GM23248 (cell line): ENCODE measurements around the gene MAP1S. TPM values are rescaled to one million over a fixed set of nuclear protein-coding genes. Genes with fewer than 3 reads are reported as not detected.

ENCODE experiments used
- DNase-seq: peaks from one replicate; pipeline ENCODE4 v3.0.0-alpha.2; 2015
- H2AFZ ChIP-seq: fragments of 200-600 bp; sonication (generic); 2 replicates; pipeline ENCODE4 v1.6.1; 2016; ENCODE audit warnings: antibody characterized with exemption
- H3F3A ChIP-seq: fragments of 200-600 bp; sonication (generic); 2 replicates; pipeline ENCODE4 v1.6.1; 2016; ENCODE audit warnings: mild to moderate bottlenecking, antibody characterized with exemption, mixed run types; ENCODE audit not compliant: insufficient read depth
- H3K27ac ChIP-seq: fragments of 200-600 bp; sonication (generic); 2 replicates; pipeline ENCODE4 v1.5.1; 2016; ENCODE audit warnings: mild to moderate bottlenecking
- H3K27me3 ChIP-seq: fragments of 200-600 bp; sonication (generic); replicated peaks from 2 replicates; pipeline ENCODE4 v1.6.1; 2016; ENCODE audit warnings: mild to moderate bottlenecking; ENCODE audit not compliant: insufficient read depth
- H3K36me3 ChIP-seq: fragments of 200-600 bp; sonication (generic); 2 replicates; pipeline ENCODE4 v1.6.1; 2016; ENCODE audit warnings: low read depth, mild to moderate bottlenecking
- H3K4me1 ChIP-seq: fragments of 200-600 bp; sonication (generic); 2 replicates; pipeline ENCODE4 v1.6.1; 2016; ENCODE audit warnings: mild to moderate bottlenecking; ENCODE audit not compliant: insufficient read depth
- H3K4me2 ChIP-seq: fragments of 200-600 bp; sonication (generic); one replicate; pipeline ENCODE4 v1.6.1; 2016; ENCODE audit warnings: mild to moderate bottlenecking; ENCODE audit not compliant: unreplicated experiment
- H3K4me3 ChIP-seq: fragments of 200-600 bp; sonication (generic); 2 replicates; pipeline ENCODE4 v1.5.1; 2016; ENCODE audit warnings: mild to moderate bottlenecking
- H3K79me2 ChIP-seq: fragments of 200-600 bp; sonication (generic); 2 replicates; pipeline ENCODE4 v1.6.1; 2016; ENCODE audit warnings: mild to moderate bottlenecking; ENCODE audit not compliant: insufficient read depth
- H3K9ac ChIP-seq: fragments of 200-600 bp; sonication (generic); 2 replicates; pipeline ENCODE4 v1.6.1; 2016; ENCODE audit warnings: mild to moderate bottlenecking
- H3K9me2 ChIP-seq: fragments of 200-600 bp; sonication (generic); 2 replicates; pipeline ENCODE4 v1.6.1; 2016; ENCODE audit warnings: mixed run types, mild to moderate bottlenecking, moderate library complexity; ENCODE audit not compliant: insufficient read depth
- H3K9me3 ChIP-seq: fragments of 200-600 bp; sonication (generic); one replicate; pipeline ENCODE4 v1.6.1; 2017; ENCODE audit warnings: low read depth
- H4K20me1 ChIP-seq: fragments of 200-600 bp; sonication (generic); 2 replicates; pipeline ENCODE4 v1.6.0; 2016; ENCODE audit not compliant: insufficient read depth
- EZH2 ChIP-seq: fragments of 200-600 bp; sonication (generic); IDR thresholded peaks from 2 replicates; pipeline ENCODE4 v1.6.1; 2018; ENCODE audit warnings: antibody characterized with exemption, mild to moderate bottlenecking; ENCODE audit not compliant: insufficient read depth, poor library complexity, severe bottlenecking
- EZH2phosphoT487 ChIP-seq: fragments of 200-600 bp; sonication (generic); IDR thresholded peaks from 2 replicates; pipeline ENCODE4 v1.6.1; 2018; ENCODE audit warnings: antibody characterized with exemption, moderate library complexity, mild to moderate bottlenecking, low read depth; ENCODE audit not compliant: insufficient read depth
- WGBS, 2 experiments: methylation state at CpG; one replicate each; pipeline ENCODE4 v1.1.6; 2015 to 2017; ENCODE audit warnings: low lambda C conversion rate in 2 of 2, low coverage in 1 of 2; ENCODE audit errors: missing lambda C conversion rate in 2 of 2; 5-methylcytosine and 5-hydroxymethylcytosine counted together
- in situ Hi-C: fragments of 300-500 bp; cut with MboI; formaldehyde crosslinking; loops from 2 replicates; pipeline ENCODE4 v1.15.0; 2020
- polyA plus RNA-seq: library from polyadenylated mRNA; unstranded; fragments of >200 nt; fragmentation: Nextera tagmentation; extraction: Ambion mirVana; gene quantifications from 2 replicates; pipeline ENCODE4 v1.2.1, GENCODE V29; 2016
- total RNA-seq: library from RNA; depleted of rRNA; stranded (reverse); fragments of >200 nt; shearing (Covaris generic); gene quantifications from 2 replicates; pipeline ENCODE4 v1.2.3, GENCODE V29; 2014

MAP1S gene
- total and polyA plus RNA-seq, 2 experiments from 2014 or later, result 37.1 to 44.8 TPM

DNA sequence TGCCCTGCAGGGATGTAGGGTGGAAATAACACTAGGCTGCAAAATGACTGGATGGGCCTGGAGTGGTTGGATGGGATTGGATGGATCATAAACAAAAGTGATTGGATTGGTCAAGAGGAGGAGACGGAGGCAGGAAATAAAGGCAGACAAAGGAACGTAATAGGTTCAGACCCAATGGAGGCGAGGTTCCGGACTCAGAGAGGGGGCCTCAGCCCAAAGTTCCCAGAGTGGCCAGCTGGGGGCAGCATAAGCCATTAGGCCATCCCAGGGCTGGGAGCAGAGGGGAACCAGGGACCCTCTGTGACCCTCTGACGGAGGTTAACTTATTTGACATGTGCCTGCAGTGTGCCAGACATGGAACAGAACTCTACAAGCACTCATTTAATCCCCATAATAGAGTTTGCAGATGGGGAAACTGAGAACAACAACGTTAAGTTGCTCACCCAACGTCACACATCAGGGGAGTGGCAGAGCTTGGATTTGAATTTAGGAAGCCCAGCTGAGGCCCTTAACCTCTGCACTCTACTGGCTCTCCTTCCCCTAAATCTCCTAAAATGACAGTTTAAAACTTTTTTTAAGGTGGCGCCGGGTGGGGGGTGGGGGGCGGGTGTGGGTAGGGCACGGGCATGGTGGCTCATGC lies 15.3 kb upstream of the MAP1S start:
- no peaks in the 10 kb centered on the region for H4K20me1 ChIP-seq
- H3K9ac ChIP-seq, result no peak overlapping the region
- H3K27ac ChIP-seq, result no peak overlapping the region
- no peak overlapping the region for H3K4me2 ChIP-seq
- WGBS, 2 experiments, result 29 to 30% methylated on average over 11 of the region's 11 CpGs
- peak; percentile 63 for DNase-seq
- no peaks in the 10 kb centered on the region for H3K9me3 ChIP-seq
- no peaks in the 10 kb centered on the region for H3K4me1 ChIP-seq
- no peaks in the 10 kb centered on the region for H3K36me3 ChIP-seq
- no peaks in the 10 kb centered on the region for H3F3A ChIP-seq
- in situ Hi-C loops, result no loop called here
- no peak overlapping the region for H3K4me3 ChIP-seq
- no peaks in the 10 kb centered on the region for H3K9me2 ChIP-seq
- peaks cover 8% of the 10 kb centered on the region; the same call in 1 of the 2 replicates for H3K27me3 ChIP-seq
- TF ChIP-seq EZH2phosphoT487, result no peak
- no peak for TF ChIP-seq EZH2
- no peaks in the 10 kb centered on the region for H3K79me2 ChIP-seq
- no peak overlapping the region for H2AFZ ChIP-seq

- Histone ChIP-seq H3K4me3 (no peak overlapping the region), H3K27ac (no peak overlapping the region), H3K9me2 (no peaks in the 10 kb centered on the region), H3F3A (no peaks in the 10 kb centered on the region), H2AFZ (no peak overlapping the region), H3K79me2 (no peaks in the 10 kb centered on the region), H3K4me1 (no peaks in the 10 kb centered on the region), H4K20me1 (no peaks in the 10 kb centered on the region), H3K9me3 (no peaks in the 10 kb centered on the region), H3K27me3 (no peaks in the 10 kb centered on the region), H3K4me2 (no peak overlapping the region), H3K9ac (no peak overlapping the region), H3K36me3 (no peaks in the 10 kb centered on the region)
- in situ Hi-C loops, result no loop called here
- DNase-seq, result peak; percentile 60
- WGBS, 2 experiments, result 6 to 15% methylated on average over 16 to 17 of the region's 17 CpGs
- TF ChIP-seq EZH2phosphoT487, result no peak
- no peak for TF ChIP-seq EZH2
Measured at GRCh38 chr19:17706750-17707181, 12.5 kb upstream of the MAP1S start.

- no peak overlapping the region for H3K9ac ChIP-seq
- no peaks in the 10 kb centered on the region for H3K9me3 ChIP-seq
- no peak overlapping the region for H3K27ac ChIP-seq
- DNase-seq, result no peak
- H3K9me2 ChIP-seq, result no peaks in the 10 kb centered on the region
- H2AFZ ChIP-seq, result no peak overlapping the region
- no peaks in the 10 kb centered on the region for H3K36me3 ChIP-seq
- no peak overlapping the region for H3K4me2 ChIP-seq
- no peaks in the 10 kb centered on the region for H3K27me3 ChIP-seq
- no peak overlapping the region for H3K4me3 ChIP-seq
- TF ChIP-seq EZH2phosphoT487 (no peak), EZH2 (no peak)
- H3K4me1 ChIP-seq, result peaks cover 2% of the 10 kb centered on the region; the same call in 1 of the 2 replicates
- H3K79me2 ChIP-seq, result no peaks in the 10 kb centered on the region
- H4K20me1 ChIP-seq, result no peaks in the 10 kb centered on the region
- 0 out of 2 replicates have a peak, but pooled peaks cover 8% of the 10 kb centered on the region for H3F3A ChIP-seq
- WGBS, 2 experiments, result 49 to 52% methylated on average over 6 of the region's 6 CpGs
- in situ Hi-C loops, result no loop called here
Measured at GRCh38 chr19:17711851-17712250, 7.4 kb upstream of the MAP1S start.

GRCh38 chr19:17716309-17716929 lies 2.9 kb upstream of the MAP1S start:
- WGBS, 2 experiments, result 65 to 69% methylated on average over 4 of the region's 4 CpGs
- H3K4me1 ChIP-seq, result peaks cover 22% of the 10 kb centered on the region
- in situ Hi-C loops, result no loop called here
- H3K9me2 ChIP-seq, result no peaks in the 10 kb centered on the region
- peaks cover 24% of the 10 kb centered on the region for H3K79me2 ChIP-seq
- H3K4me3 ChIP-seq, result no peak overlapping the region
- H3K9ac ChIP-seq, result no peak overlapping the region
- H3K36me3 ChIP-seq, result no peaks in the 10 kb centered on the region
- TF ChIP-seq EZH2phosphoT487 (no peak), EZH2 (no peak)
- peak overlapping the region; percentile 79; the same call in 1 of the 2 replicates for H3K27ac ChIP-seq
- H4K20me1 ChIP-seq, result no peaks in the 10 kb centered on the region
- no peak overlapping the region for H3K4me2 ChIP-seq
- DNase-seq, result peak; percentile 23
- no peaks in the 10 kb centered on the region for H3K27me3 ChIP-seq
- no peak overlapping the region for H2AFZ ChIP-seq
- peaks cover 27% of the 10 kb centered on the region for H3F3A ChIP-seq
- H3K9me3 ChIP-seq, result no peaks in the 10 kb centered on the region
